Measurements from ENCODE around the gene GALR2. TPM values are rescaled to one million over a fixed set of nuclear protein-coding genes. Genes with fewer than 3 reads are reported as not detected.

The GALR2 gene
- total RNA-seq, 1 donor from 2014 or later: not detected

- Mint-ChIP-seq H3K4me3 (no peak overlapping the region), H3K27me3 (ENCODE audit: low read depth) (no peaks in the 10 kb centered on the region), H3K27ac (ENCODE audit: unreplicated experiment) (no peak overlapping the region), H3K4me1 (no peaks in the 10 kb centered on the region), H3K36me3 (ENCODE audit: low read depth) (peaks cover 3% of the 10 kb centered on the region), H3K9me3 (no peaks in the 10 kb centered on the region)
- DNase-seq (ENCODE audit: low read depth, low spot score): no peak
- TF ChIP-seq CTCF (conservative IDR thresholded peaks at IDR 0.05): peak; percentile 25
These were observed 13.7 kb downstream of the GALR2 start for GRCh38 chr17:76088041-76088867.

GRCh38 chr17:76088868-76089576, 14.4 kb downstream of the GALR2 start:
- Mint-ChIP-seq H3K27ac (ENCODE audit: unreplicated experiment) (no peak overlapping the region), H3K4me3 (no peak overlapping the region), H3K27me3 (ENCODE audit: low read depth) (no peaks in the 10 kb centered on the region), H3K4me1 (no peaks in the 10 kb centered on the region), H3K9me3 (no peaks in the 10 kb centered on the region), H3K36me3 (ENCODE audit: low read depth) (peaks cover 5% of the 10 kb centered on the region)
- TF ChIP-seq CTCF (conservative IDR thresholded peaks at IDR 0.05): no peak
- no peak for DNase-seq (ENCODE audit: low read depth, low spot score)

GRCh38 chr17:76089680-76090516, 15.3 kb downstream of the GALR2 start:
- no peak for TF ChIP-seq CTCF (conservative IDR thresholded peaks at IDR 0.05)
- no peaks in the 10 kb centered on the region for H3K9me3 Mint-ChIP-seq
- peaks cover 2% of the 10 kb centered on the region for H3K36me3 Mint-ChIP-seq (ENCODE audit: low read depth)
- DNase-seq (ENCODE audit: low read depth, low spot score): no peak
- H3K27ac Mint-ChIP-seq (ENCODE audit: unreplicated experiment): no peak overlapping the region
- H3K27me3 Mint-ChIP-seq (ENCODE audit: low read depth): no peaks in the 10 kb centered on the region
- H3K4me3 Mint-ChIP-seq: no peak overlapping the region
- H3K4me1 Mint-ChIP-seq: no peaks in the 10 kb centered on the region

GRCh38 chr17:76090517-76091129, 16.0 kb downstream of the GALR2 start:
- H3K9me3 Mint-ChIP-seq: no peaks in the 10 kb centered on the region
- H3K4me3 Mint-ChIP-seq: no peak overlapping the region
- no peak for DNase-seq (ENCODE audit: low read depth, low spot score)
- H3K27ac Mint-ChIP-seq (ENCODE audit: unreplicated experiment): no peak overlapping the region
- H3K4me1 Mint-ChIP-seq: no peaks in the 10 kb centered on the region
- no peaks in the 10 kb centered on the region for H3K27me3 Mint-ChIP-seq (ENCODE audit: low read depth)
- TF ChIP-seq CTCF (conservative IDR thresholded peaks at IDR 0.05): no peak
- H3K36me3 Mint-ChIP-seq (ENCODE audit: low read depth): peaks cover 3% of the 10 kb centered on the region
